ENCODE results near the gene LRRC4C. TPM values are rescaled to one million over a fixed set of nuclear protein-coding genes. Genes with fewer than 3 reads are reported as not detected.

The LRRC4C gene
- total RNA-seq, 1 experiment from 2014 or later, result 0.15 TPM

DNA sequence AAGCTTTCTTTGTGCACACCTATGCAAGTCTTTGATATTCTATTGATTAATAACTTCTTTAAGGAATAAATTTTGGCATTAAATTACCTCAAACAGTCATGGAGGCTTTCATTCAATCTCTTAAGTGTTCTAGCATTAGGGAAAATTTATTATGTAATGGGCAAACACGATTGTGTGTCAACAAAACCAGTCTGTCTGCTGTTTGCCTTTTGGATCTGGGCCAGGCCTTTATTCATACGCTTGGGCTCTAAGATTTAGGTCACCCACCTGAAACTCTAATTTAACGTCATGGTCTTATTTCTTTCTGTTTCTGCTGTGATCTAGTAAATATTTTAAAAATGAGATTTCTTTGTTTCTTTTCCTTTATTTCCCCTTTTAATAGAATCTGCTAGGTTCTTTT lies 1270.6 kb downstream of the LRRC4C start:
- CTCF ChIA-PET, result no interaction called here
- H3K36me3 ChIP-seq (ENCODE audit: control insufficient read depth, insufficient read depth, low read length), result no peaks in the 10 kb centered on the region
- no peak overlapping the region for H3K27ac ChIP-seq (ENCODE audit: low read length)
- no TSS peak for BruUV-seq (replicated peaks)
- no peaks in the 10 kb centered on the region for H3K27me3 ChIP-seq (ENCODE audit: control insufficient read depth, insufficient read depth, low read length)
- POLR2A ChIA-PET, result no interaction called here
- ATAC-seq (no peak), DNase-seq (ENCODE audit: low read depth, low spot score) (no peak)
- TF ChIP-seq REST (IDR thresholded peaks at IDR 0.05; ENCODE audit: insufficient read depth in 1 of 2, low read depth in 2 of 2, low read length in 1 of 2), result no peak
- TF ChIP-seq SIN3A (IDR thresholded peaks at IDR 0.05; ENCODE audit: borderline replicate concordance, insufficient read depth, low read depth, low read length), result no peak
- no peak for TF ChIP-seq TCF7L2 (IDR thresholded peaks at IDR 0.05; ENCODE audit: low read depth, low read length)
- TF ChIP-seq POLR2AphosphoS5 (IDR thresholded peaks at IDR 0.05; ENCODE audit: low read depth, low read length), result no peak
- TF ChIP-seq, protein P1, sequence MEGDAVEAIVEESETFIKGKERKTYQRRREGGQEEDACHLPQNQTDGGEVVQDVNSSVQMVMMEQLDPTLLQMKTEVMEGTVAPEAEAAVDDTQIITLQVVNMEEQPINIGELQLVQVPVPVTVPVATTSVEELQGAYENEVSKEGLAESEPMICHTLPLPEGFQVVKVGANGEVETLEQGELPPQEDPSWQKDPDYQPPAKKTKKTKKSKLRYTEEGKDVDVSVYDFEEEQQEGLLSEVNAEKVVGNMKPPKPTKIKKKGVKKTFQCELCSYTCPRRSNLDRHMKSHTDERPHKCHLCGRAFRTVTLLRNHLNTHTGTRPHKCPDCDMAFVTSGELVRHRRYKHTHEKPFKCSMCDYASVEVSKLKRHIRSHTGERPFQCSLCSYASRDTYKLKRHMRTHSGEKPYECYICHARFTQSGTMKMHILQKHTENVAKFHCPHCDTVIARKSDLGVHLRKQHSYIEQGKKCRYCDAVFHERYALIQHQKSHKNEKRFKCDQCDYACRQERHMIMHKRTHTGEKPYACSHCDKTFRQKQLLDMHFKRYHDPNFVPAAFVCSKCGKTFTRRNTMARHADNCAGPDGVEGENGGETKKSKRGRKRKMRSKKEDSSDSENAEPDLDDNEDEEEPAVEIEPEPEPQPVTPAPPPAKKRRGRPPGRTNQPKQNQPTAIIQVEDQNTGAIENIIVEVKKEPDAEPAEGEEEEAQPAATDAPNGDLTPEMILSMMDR (IDR thresholded peaks at IDR 0.05), result no peak
- no peaks in the 10 kb centered on the region for H3K4me1 ChIP-seq (ENCODE audit: control insufficient read depth, insufficient read depth, low read length)
- no peak overlapping the region for H3K4me3 ChIP-seq (ENCODE audit: low read depth in 2 of 2, low read length in 2 of 2)
- intact Hi-C loops (cut with micrococcal nuclease; ENCODE audit: unreplicated experiment), result no loop called here
- H3K9me3 ChIP-seq (ENCODE audit: control insufficient read depth, insufficient read depth, low read depth, low read length), result no peaks in the 10 kb centered on the region
- in situ Hi-C loops (cut with HindIII; ENCODE audit: low pct_unique_long_range_greater_than_20kb, low sequenced_read_pairs), result no loop called here

DNA sequence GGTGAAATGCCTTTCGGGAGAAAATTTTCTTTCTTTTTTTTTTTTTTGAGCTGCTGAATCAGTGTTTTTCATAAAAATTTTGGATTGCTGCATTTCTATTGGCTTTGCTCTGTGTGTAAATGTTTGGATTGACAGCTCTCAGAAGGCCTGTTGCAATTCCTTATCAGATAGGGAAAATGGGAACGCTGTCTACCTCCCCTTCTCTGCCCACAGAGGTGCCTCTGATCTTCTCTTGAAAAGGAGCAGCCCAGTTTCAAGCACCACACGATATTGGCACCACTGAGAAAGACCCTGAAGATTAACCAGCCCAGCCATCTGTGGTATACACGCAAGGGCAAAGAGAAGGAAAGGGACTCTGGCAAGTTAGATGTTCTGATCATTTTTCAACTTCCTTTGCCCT lies 1272.2 kb downstream of the LRRC4C start:
- BruUV-seq (replicated peaks), result no TSS peak
- no peaks in the 10 kb centered on the region for H3K27me3 ChIP-seq (ENCODE audit: control insufficient read depth, insufficient read depth, low read length)
- H3K36me3 ChIP-seq (ENCODE audit: control insufficient read depth, insufficient read depth, low read length), result no peaks in the 10 kb centered on the region
- TF ChIP-seq POLR2AphosphoS5 (IDR thresholded peaks at IDR 0.05; ENCODE audit: low read depth, low read length), result no peak
- TF ChIP-seq SIN3A (IDR thresholded peaks at IDR 0.05; ENCODE audit: borderline replicate concordance, insufficient read depth, low read depth, low read length), result no peak
- no peak for TF ChIP-seq REST (IDR thresholded peaks at IDR 0.05; ENCODE audit: insufficient read depth in 1 of 2, low read depth in 2 of 2, low read length in 1 of 2)
- no peak for TF ChIP-seq TCF7L2 (IDR thresholded peaks at IDR 0.05; ENCODE audit: low read depth, low read length)
- TF ChIP-seq, protein P1 (IDR thresholded peaks at IDR 0.05), result no peak
- ATAC-seq (no peak), DNase-seq (ENCODE audit: low read depth, low spot score) (no peak)
- ChIA-PET CTCF (no interaction called here), POLR2A (no interaction called here)
- H3K4me1 ChIP-seq (ENCODE audit: control insufficient read depth, insufficient read depth, low read length), result no peaks in the 10 kb centered on the region
- H3K4me3 ChIP-seq (ENCODE audit: low read depth in 2 of 2, low read length in 2 of 2), result no peak overlapping the region
- H3K9me3 ChIP-seq (ENCODE audit: control insufficient read depth, insufficient read depth, low read depth, low read length), result no peaks in the 10 kb centered on the region
- in situ Hi-C loops (cut with HindIII; ENCODE audit: low pct_unique_long_range_greater_than_20kb, low sequenced_read_pairs), result no loop called here
- H3K27ac ChIP-seq (ENCODE audit: low read length), result no peak overlapping the region
- intact Hi-C loops (cut with micrococcal nuclease; ENCODE audit: unreplicated experiment), result no loop called here

All from Panc1 (cell line).